Bronchial epithelial cell (primary cell): ENCODE measurements around the gene WNT7B. TPM values are rescaled to one million over a fixed set of nuclear protein-coding genes. Genes with fewer than 3 reads are reported as not detected.

Source experiments
- DNase-seq: peaks from one replicate; pipeline ENCODE4 v3.0.0-alpha.2; 2010; ENCODE audit warnings: low read depth
- FAIRE-seq: peaks from 2 replicates; lab custom pipeline; 2011; peaks lifted over from hg19 to GRCh38; lab: Jason Lieb, UNC
- H3K27me3 ChIP-seq: 2 replicates; pipeline ENCODE4 v1.5.1; 2011; ENCODE audit warnings: low read length; ENCODE audit not compliant: control insufficient read depth, insufficient read depth
- H3K36me3 ChIP-seq: 2 replicates; pipeline ENCODE4 v1.5.1; 2011; ENCODE audit warnings: low read length; ENCODE audit not compliant: control insufficient read depth, insufficient read depth
- H3K4me3 ChIP-seq: 2 replicates; pipeline ENCODE4 v1.5.1; 2011; ENCODE audit warnings: mild to moderate bottlenecking, low read depth, low read length, control low read depth
- CTCF ChIP-seq: IDR thresholded peaks from 2 replicates; pipeline ENCODE4 v1.5.1; 2011; ENCODE audit warnings: mild to moderate bottlenecking, moderate library complexity, low read length, control low read depth, inconsistent platforms; ENCODE audit not compliant: insufficient read depth, severe bottlenecking
- total RNA-seq: library from RNA; depleted of rRNA; stranded (reverse); fragments of >200 nt; gene quantifications from 2 replicates; pipeline ENCODE4 v1.2.1, GENCODE V29; 2014

WNT7B gene
- total RNA-seq, 1 donor from 2014 or later, result 18.2 TPM

GRCh38 chr22:45961679-45962433 lies 15.1 kb downstream of the WNT7B start:
- no peak overlapping the region for H3K4me3 ChIP-seq
- no peak for FAIRE-seq
- TF ChIP-seq CTCF, result no peak
- no peaks in the 10 kb centered on the region for H3K27me3 ChIP-seq
- no peaks in the 10 kb centered on the region for H3K36me3 ChIP-seq
- no peak for DNase-seq

GRCh38 chr22:45960477-45961386 lies 16.2 kb downstream of the WNT7B start:
- Histone ChIP-seq H3K36me3 (no peaks in the 10 kb centered on the region), H3K4me3 (no peak overlapping the region), H3K27me3 (no peaks in the 10 kb centered on the region)
- FAIRE-seq, result no peak
- DNase-seq, result no peak
- no peak for TF ChIP-seq CTCF

GRCh38 chr22:45959719-45960476 lies 17.1 kb downstream of the WNT7B start:
- Histone ChIP-seq H3K36me3 (no peaks in the 10 kb centered on the region), H3K27me3 (no peaks in the 10 kb centered on the region), H3K4me3 (no peak overlapping the region)
- FAIRE-seq, result no peak
- no peak for DNase-seq
- TF ChIP-seq CTCF, result no peak

GRCh38 chr22:45958971-45959370 lies 18.0 kb downstream of the WNT7B start:
- Histone ChIP-seq H3K4me3 (no peak overlapping the region), H3K27me3 (no peaks in the 10 kb centered on the region), H3K36me3 (no peaks in the 10 kb centered on the region)
- no peak for FAIRE-seq
- DNase-seq, result no peak
- TF ChIP-seq CTCF, result no peak

- no peak for TF ChIP-seq CTCF
- FAIRE-seq (no peak), DNase-seq (no peak)
- Histone ChIP-seq H3K4me3 (no peak overlapping the region), H3K36me3 (no peaks in the 10 kb centered on the region), H3K27me3 (no peaks in the 10 kb centered on the region)
These were observed 19.1 kb downstream of the WNT7B start for GRCh38 chr22:45957826-45958225.
